LNCAP (cell line): ENCODE results near the gene PDE4D.

Experiments used
- CTCF ChIP-seq: fragments of 450-650 bp; IDR thresholded peaks from 2 replicates; pipeline ENCODE4 v1.5.1; 2017; ENCODE audit warnings: mild to moderate bottlenecking

Gene PDE4D

GRCh38 chr5:59296317-59297264 is 596.9 kb downstream of the PDE4D start:
- TF ChIP-seq CTCF = no peak

- no peak for TF ChIP-seq CTCF
These were observed 599.8 kb downstream of the PDE4D start for GRCh38 chr5:59293700-59294099.

- TF ChIP-seq CTCF = no peak
These were observed 601.6 kb downstream of the PDE4D start for GRCh38 chr5:59291941-59292340.

GRCh38 chr5:59287884-59288283 is 605.6 kb downstream of the PDE4D start:
- no peak for TF ChIP-seq CTCF

- no peak for TF ChIP-seq CTCF
These were observed 606.2 kb downstream of the PDE4D start for GRCh38 chr5:59287361-59287760.

- no peak for TF ChIP-seq CTCF
These were observed 607.0 kb downstream of the PDE4D start for GRCh38 chr5:59286510-59286909.

GRCh38 chr5:59285300-59286016 is 608.1 kb downstream of the PDE4D start:
- no peak for TF ChIP-seq CTCF
